Thoracic aorta (tissue), 2 donors: ENCODE data around the gene TUBAL3. TPM values are rescaled to one million over a fixed set of nuclear protein-coding genes. Genes with fewer than 3 reads are reported as not detected.
"Not testable (repeated sequence)": the region's sequence is repeated elsewhere in the genome, so short reads cannot be mapped to it uniquely, and the experiment has no call there.

Source experiments
- ATAC-seq: fragments of 150-250 bp; one replicate; pipeline ENCODE4 v1.8.0; 2017; ENCODE audit warnings: low read depth; ENCODE audit not compliant: insufficient number of reproducible peaks, low FRiP score
- DNase-seq: peaks from one replicate; pipeline ENCODE4 v3.0.0-alpha.2; 2020; ENCODE audit warnings: low spot score
- H3K27ac ChIP-seq, 2 donors: fragments of 200-600 bp; sonication (generic); 1 replicate in 1 of 2; 2 replicates in 1 of 2; pipeline ENCODE4 v1.5.1; 2016; ENCODE audit warnings: mild to moderate bottlenecking in 2 of 2, moderate library complexity in 2 of 2
- H3K27me3 ChIP-seq: fragments of 200-600 bp; sonication (generic); replicated peaks from 2 replicates; pipeline ENCODE4 v1.6.0; 2016; ENCODE audit warnings: mild to moderate bottlenecking; ENCODE audit not compliant: insufficient read depth
- H3K36me3 ChIP-seq: fragments of 200-600 bp; sonication (generic); one replicate; pipeline ENCODE4 v1.5.1; 2016
- H3K4me1 ChIP-seq, 2 donors: fragments of 200-600 bp; sonication (generic); 1 replicate in 1 of 2; 2 replicates in 1 of 2; pipeline versions ENCODE4 v1.5.1 to v1.6.0; 2016; ENCODE audit warnings: low read depth in 2 of 2, mild to moderate bottlenecking in 1 of 2; ENCODE audit not compliant: control insufficient read depth in 1 of 2
- H3K4me3 ChIP-seq: fragments of 200-600 bp; sonication (generic); 2 replicates; pipeline ENCODE4 v1.5.1; 2016; ENCODE audit warnings: mild to moderate bottlenecking
- H3K9me3 ChIP-seq: fragments of 200-600 bp; sonication (generic); 2 replicates; pipeline ENCODE4 v1.5.1; 2016
- CTCF ChIP-seq: fragments of 200-600 bp; sonication (generic); IDR thresholded peaks from one replicate; pipeline ENCODE4 v1.5.1; 2019; ENCODE audit warnings: antibody characterized with exemption
- total RNA-seq, 2 donors: library from RNA; depleted of rRNA; stranded (reverse); fragments of >200 nt; gene quantifications; one replicate each; pipeline versions ENCODE4 v1.1.0 to v1.2.3, GENCODE V29; 2016

TUBAL3 gene
- total RNA-seq, 2 donors from 2014 or later, result not detected

DNA sequence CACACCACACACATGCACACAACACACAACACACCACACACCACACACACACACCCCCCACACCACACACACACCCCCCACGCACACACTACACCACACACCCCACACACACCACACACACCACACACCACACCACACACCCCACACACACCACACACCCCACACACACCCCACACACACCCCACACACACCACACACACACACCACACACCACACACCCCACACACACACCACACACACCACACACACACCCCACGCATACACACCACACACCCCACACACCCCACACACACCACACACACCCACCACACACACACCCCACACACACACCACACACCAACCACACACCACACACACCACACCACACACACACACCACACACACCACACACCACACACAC, 23.4 kb downstream of the TUBAL3 start:
- no peak for DNase-seq
- TF ChIP-seq CTCF, result no peak
- Histone ChIP-seq H3K36me3 (no peaks in the 10 kb centered on the region), H3K27me3 (no peaks in the 10 kb centered on the region), H3K9me3 (no peaks in the 10 kb centered on the region), H3K27ac (no peak overlapping the region), H3K4me3 (no peak overlapping the region), H3K4me1 (no peaks in the 10 kb centered on the region)
- no peak for ATAC-seq

DNA sequence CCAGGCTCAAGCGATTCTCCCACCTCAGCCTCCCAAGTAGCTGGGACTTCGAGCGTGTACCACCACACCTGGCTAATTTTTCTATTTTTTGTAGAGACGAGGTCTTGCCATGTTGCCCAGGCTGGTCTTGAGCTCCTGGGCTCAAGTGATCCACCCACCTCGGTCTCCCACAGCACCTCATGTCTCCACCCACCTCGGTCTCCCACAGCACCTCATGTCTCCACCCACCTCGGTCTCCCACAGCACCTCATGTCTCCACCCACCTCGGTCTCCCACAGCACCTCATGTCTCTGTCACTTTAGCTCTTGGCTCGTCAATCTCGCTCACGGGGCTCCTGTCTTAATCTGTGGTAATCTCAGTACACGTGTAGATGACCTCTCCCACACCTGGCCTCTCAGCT, 24.2 kb downstream of the TUBAL3 start:
- not testable (repeated sequence) for H3K36me3 ChIP-seq, DNase-seq, H3K9me3 ChIP-seq, H3K27me3 ChIP-seq, H3K4me1 ChIP-seq, ATAC-seq, H3K4me3 ChIP-seq, H3K27ac ChIP-seq

DNA sequence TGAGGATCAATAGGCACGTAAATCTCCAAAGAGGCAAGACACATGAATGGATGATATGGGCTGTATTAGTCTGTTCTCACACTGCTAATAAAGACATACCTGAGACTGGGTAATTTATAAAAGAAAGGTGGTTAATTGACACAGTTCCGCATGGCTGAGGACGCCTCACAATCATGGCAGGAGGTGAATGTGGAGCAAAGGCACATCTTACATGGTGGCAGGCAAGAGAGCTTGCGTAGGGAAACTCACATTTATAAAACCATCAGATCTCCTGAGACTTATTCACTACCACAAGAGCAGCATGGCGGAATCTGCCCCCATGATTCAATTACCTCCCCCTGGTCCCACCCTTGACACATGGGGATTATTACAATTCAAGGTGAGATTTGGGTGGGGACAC, 25.4 kb downstream of the TUBAL3 start:
- H3K4me1 ChIP-seq, DNase-seq, H3K4me3 ChIP-seq, H3K36me3 ChIP-seq, H3K9me3 ChIP-seq, H3K27me3 ChIP-seq, H3K27ac ChIP-seq, ATAC-seq: not testable (repeated sequence)

- no peak for TF ChIP-seq CTCF
- Histone ChIP-seq H3K9me3 (no peaks in the 10 kb centered on the region), H3K4me1 (no peaks in the 10 kb centered on the region), H3K27ac (no peak overlapping the region), H3K4me3 (no peak overlapping the region), H3K27me3 (no peaks in the 10 kb centered on the region), H3K36me3 (no peaks in the 10 kb centered on the region)
- ATAC-seq, result no peak
- DNase-seq, result no peak
Measured at GRCh38 chr10:5376450-5376849, 28.2 kb downstream of the TUBAL3 start.

DNA sequence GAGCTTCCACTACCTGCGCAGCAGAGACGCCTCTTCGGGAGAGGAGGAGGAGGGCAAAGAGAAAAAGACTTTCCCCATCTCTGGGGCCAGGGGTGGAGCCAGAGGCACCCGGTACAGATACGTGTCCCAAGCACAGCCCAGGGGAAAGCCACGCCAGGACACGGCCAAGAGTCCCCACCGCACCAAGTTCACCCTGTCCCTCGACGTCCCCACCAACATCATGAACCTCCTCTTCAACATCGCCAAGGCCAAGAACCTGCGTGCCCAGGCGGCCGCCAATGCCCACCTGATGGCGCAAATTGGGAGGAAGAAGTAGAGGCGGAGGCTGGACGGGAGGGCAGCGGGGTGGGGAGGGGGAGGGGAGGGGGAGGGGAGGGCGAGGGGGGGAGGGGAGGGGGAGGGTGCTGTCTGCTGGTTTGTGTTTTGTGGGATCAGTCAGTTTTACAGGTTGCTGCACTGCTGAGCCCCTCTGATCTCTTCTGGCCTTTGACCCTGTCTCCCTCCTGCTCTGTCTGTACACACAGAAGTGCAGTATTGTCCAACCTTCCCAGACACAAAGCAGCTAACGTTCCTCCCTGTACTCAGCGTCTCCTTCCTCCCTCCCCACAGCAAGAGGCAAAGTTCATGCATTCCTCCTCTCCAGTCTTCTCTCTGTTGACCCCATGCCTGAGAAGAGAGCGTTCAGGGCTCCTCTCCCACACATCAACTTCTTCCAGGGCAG, 30.6 kb downstream of the TUBAL3 start:
- no peaks in the 10 kb centered on the region for H3K36me3 ChIP-seq
- ATAC-seq (no peak), DNase-seq (no peak)

DNA sequence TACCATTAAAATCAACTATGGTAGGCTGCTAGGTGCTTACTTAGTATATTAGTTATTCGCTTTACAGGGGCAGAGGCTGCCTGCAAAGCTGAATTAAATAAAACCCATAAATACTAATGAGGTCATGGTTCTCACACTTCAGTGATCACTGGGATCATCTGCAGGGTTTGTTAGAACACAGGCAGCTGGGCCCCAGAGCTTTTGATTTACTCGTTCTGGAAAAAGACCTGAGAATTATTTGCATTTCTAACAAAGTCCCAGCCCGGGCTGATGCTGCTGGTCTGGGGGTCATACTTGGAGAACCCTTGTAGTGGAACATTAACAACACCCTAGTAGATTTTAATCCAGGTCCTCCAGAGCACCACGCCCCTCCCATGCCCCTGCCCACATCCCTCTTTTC, 31.3 kb downstream of the TUBAL3 start:
- H3K27me3 ChIP-seq, result no peaks in the 10 kb centered on the region
- no peak for DNase-seq
- H3K4me1 ChIP-seq, result peaks cover 0 to 8% of the 10 kb centered on the region in 2 donors
- no peak for TF ChIP-seq CTCF
- no peak overlapping the region for H3K4me3 ChIP-seq
- H3K9me3 ChIP-seq, result no peaks in the 10 kb centered on the region
- no peak overlapping the region for H3K27ac ChIP-seq
- no peaks in the 10 kb centered on the region for H3K36me3 ChIP-seq
- ATAC-seq, result no peak

More for the DNA sequence above, 30.6 kb downstream of the TUBAL3 start:
- peaks cover 0 to 6% of the 10 kb centered on the region in 2 donors for H3K4me1 ChIP-seq
- no peaks in the 10 kb centered on the region for H3K9me3 ChIP-seq
- no peaks in the 10 kb centered on the region for H3K27me3 ChIP-seq
- no peak overlapping the region for H3K4me3 ChIP-seq
- TF ChIP-seq CTCF, result no peak
- no peak overlapping the region for H3K27ac ChIP-seq
